ENCODE results near the gene CAMTA1. TPM values are rescaled to one million over a fixed set of nuclear protein-coding genes. Genes with fewer than 3 reads are reported as not detected.
"Not testable (repeated sequence)": the region's sequence is repeated elsewhere in the genome, so short reads cannot be mapped to it uniquely, and the experiment has no call there.

The CAMTA1 gene
- total and polyA plus RNA-seq, 3 experiments from 2014 or later: 60.2 to 79.0 (median 61.7) TPM

- H3K27ac Mint-ChIP-seq: no peak overlapping the region
- Histone ChIP-seq H3K4me3 (ENCODE audit: low read length) (no peak overlapping the region), H3K9me3 (ENCODE audit: low read length) (no peaks in the 10 kb centered on the region), H3K4me1 (ENCODE audit: insufficient read depth, low read length) (no peaks in the 10 kb centered on the region), H3K27ac (ENCODE audit: low read depth, low read length) (no peak overlapping the region), H3K36me3 (ENCODE audit: insufficient read depth, low read length) (no peaks in the 10 kb centered on the region), H3K27me3 (ENCODE audit: insufficient read depth, low read length, poor library complexity, severe bottlenecking) (no peaks in the 10 kb centered on the region)
- ChIA-PET POLR2A (no interaction called here), CTCF (no interaction called here)
- no peak for DNase-seq
- H3K4me1 Mint-ChIP-seq: no peaks in the 10 kb centered on the region
- H3K9me3 Mint-ChIP-seq: peaks cover 0 to 2% (median 0%) of the 10 kb centered on the region in 5 donors
- H3K27me3 Mint-ChIP-seq: peaks cover 9 to 31% of the 10 kb centered on the region in 2 donors
- H3K36me3 Mint-ChIP-seq: no peaks in the 10 kb centered on the region
- no peak overlapping the region for H3K4me3 Mint-ChIP-seq
Measured at GRCh38 chr1:7152655-7153054, 367.4 kb downstream of the CAMTA1 start.

- Mint-ChIP-seq H3K27ac (no peak overlapping the region), H3K9me3 (peaks cover 0 to 2% (median 0%) of the 10 kb centered on the region in 5 donors), H3K36me3 (no peaks in the 10 kb centered on the region), H3K27me3 (peaks cover 9 to 31% of the 10 kb centered on the region in 2 donors), H3K4me1 (no peaks in the 10 kb centered on the region), H3K4me3 (no peak overlapping the region)
- H3K27me3 ChIP-seq (ENCODE audit: insufficient read depth, low read length, poor library complexity, severe bottlenecking): no peaks in the 10 kb centered on the region
- H3K9me3 ChIP-seq (ENCODE audit: low read length): no peaks in the 10 kb centered on the region
- POLR2A ChIA-PET: no interaction called here
- H3K4me1 ChIP-seq (ENCODE audit: insufficient read depth, low read length): no peaks in the 10 kb centered on the region
- no peak overlapping the region for H3K4me3 ChIP-seq (ENCODE audit: low read length)
- H3K36me3 ChIP-seq (ENCODE audit: insufficient read depth, low read length): no peaks in the 10 kb centered on the region
- DNase-seq: no peak
- no peak overlapping the region for H3K27ac ChIP-seq (ENCODE audit: low read depth, low read length)
- CTCF ChIA-PET: no interaction called here
Measured at GRCh38 chr1:7153464-7153863, 368.2 kb downstream of the CAMTA1 start.

- Mint-ChIP-seq H3K36me3 (no peaks in the 10 kb centered on the region), H3K4me1 (no peaks in the 10 kb centered on the region), H3K9me3 (peaks cover 0 to 14% (median 3%) of the 10 kb centered on the region in 5 donors), H3K4me3 (no peak overlapping the region), H3K27ac (no peak overlapping the region), H3K27me3 (peaks cover 6 to 10% of the 10 kb centered on the region in 2 donors)
- no peaks in the 10 kb centered on the region for H3K4me1 ChIP-seq (ENCODE audit: insufficient read depth, low read length)
- no peak for DNase-seq
- ChIA-PET CTCF (no interaction called here), POLR2A (no interaction called here)
- no peaks in the 10 kb centered on the region for H3K27me3 ChIP-seq (ENCODE audit: insufficient read depth, low read length, poor library complexity, severe bottlenecking)
- no peaks in the 10 kb centered on the region for H3K9me3 ChIP-seq (ENCODE audit: low read length)
- no peaks in the 10 kb centered on the region for H3K36me3 ChIP-seq (ENCODE audit: insufficient read depth, low read length)
- H3K4me3 ChIP-seq (ENCODE audit: low read length): no peak overlapping the region
- no peak overlapping the region for H3K27ac ChIP-seq (ENCODE audit: low read depth, low read length)
Measured at GRCh38 chr1:7159116-7159781, 374.0 kb downstream of the CAMTA1 start.

GRCh38 chr1:7168554-7168953 is 383.3 kb downstream of the CAMTA1 start:
- H3K4me3 ChIP-seq (ENCODE audit: low read length); DNase-seq; H3K4me1 Mint-ChIP-seq; H3K27ac Mint-ChIP-seq; H3K9me3 ChIP-seq (ENCODE audit: low read length); H3K4me3 Mint-ChIP-seq; H3K36me3 ChIP-seq (ENCODE audit: insufficient read depth, low read length); H3K27ac ChIP-seq (ENCODE audit: low read depth, low read length); H3K4me1 ChIP-seq (ENCODE audit: insufficient read depth, low read length); CTCF ChIA-PET; H3K9me3 Mint-ChIP-seq; H3K36me3 Mint-ChIP-seq; H3K27me3 ChIP-seq (ENCODE audit: insufficient read depth, low read length, poor library complexity, severe bottlenecking); POLR2A ChIA-PET: not testable (repeated sequence)
- peaks cover 14 to 28% of the 10 kb centered on the region in 2 donors for H3K27me3 Mint-ChIP-seq

- Mint-ChIP-seq H3K36me3 (no peaks in the 10 kb centered on the region), H3K4me3 (no peak overlapping the region), H3K4me1 (no peaks in the 10 kb centered on the region), H3K27ac (no peak overlapping the region), H3K9me3 (no peaks in the 10 kb centered on the region), H3K27me3 (peaks cover 15 to 38% of the 10 kb centered on the region in 2 donors)
- H3K27ac ChIP-seq (ENCODE audit: low read depth, low read length): no peak overlapping the region
- H3K27me3 ChIP-seq (ENCODE audit: insufficient read depth, low read length, poor library complexity, severe bottlenecking): no peaks in the 10 kb centered on the region
- POLR2A ChIA-PET: no interaction called here
- no peaks in the 10 kb centered on the region for H3K36me3 ChIP-seq (ENCODE audit: insufficient read depth, low read length)
- CTCF ChIA-PET: no interaction called here
- no peaks in the 10 kb centered on the region for H3K4me1 ChIP-seq (ENCODE audit: insufficient read depth, low read length)
- H3K4me3 ChIP-seq (ENCODE audit: low read length): no peak overlapping the region
- H3K9me3 ChIP-seq (ENCODE audit: low read length): no peaks in the 10 kb centered on the region
- no peak for DNase-seq
Measured at GRCh38 chr1:7171168-7171567, 385.9 kb downstream of the CAMTA1 start.

GRCh38 chr1:7171574-7171973 is 386.3 kb downstream of the CAMTA1 start:
- no peaks in the 10 kb centered on the region for H3K4me1 Mint-ChIP-seq
- Histone ChIP-seq H3K4me3 (ENCODE audit: low read length) (no peak overlapping the region), H3K36me3 (ENCODE audit: insufficient read depth, low read length) (no peaks in the 10 kb centered on the region), H3K4me1 (ENCODE audit: insufficient read depth, low read length) (no peaks in the 10 kb centered on the region), H3K27ac (ENCODE audit: low read depth, low read length) (no peak overlapping the region), H3K9me3 (ENCODE audit: low read length) (no peaks in the 10 kb centered on the region), H3K27me3 (ENCODE audit: insufficient read depth, low read length, poor library complexity, severe bottlenecking) (no peaks in the 10 kb centered on the region)
- H3K36me3 Mint-ChIP-seq: no peaks in the 10 kb centered on the region
- H3K4me3 Mint-ChIP-seq: no peak overlapping the region
- ChIA-PET POLR2A (no interaction called here), CTCF (no interaction called here)
- no peak for DNase-seq
- no peak overlapping the region for H3K27ac Mint-ChIP-seq
- H3K27me3 Mint-ChIP-seq: peaks cover 12 to 41% of the 10 kb centered on the region in 2 donors
- no peaks in the 10 kb centered on the region for H3K9me3 Mint-ChIP-seq

GRCh38 chr1:7172804-7173203 is 387.6 kb downstream of the CAMTA1 start:
- H3K27me3 Mint-ChIP-seq: peaks cover 16 to 43% of the 10 kb centered on the region in 2 donors
- Histone ChIP-seq H3K36me3 (ENCODE audit: insufficient read depth, low read length) (no peaks in the 10 kb centered on the region), H3K4me1 (ENCODE audit: insufficient read depth, low read length) (no peaks in the 10 kb centered on the region), H3K9me3 (ENCODE audit: low read length) (no peaks in the 10 kb centered on the region), H3K4me3 (ENCODE audit: low read length) (no peak overlapping the region), H3K27me3 (ENCODE audit: insufficient read depth, low read length, poor library complexity, severe bottlenecking) (no peaks in the 10 kb centered on the region), H3K27ac (ENCODE audit: low read depth, low read length) (no peak overlapping the region)
- DNase-seq: no peak
- H3K4me1 Mint-ChIP-seq: no peaks in the 10 kb centered on the region
- H3K9me3 Mint-ChIP-seq: peaks cover 0 to 4% (median 2%) of the 10 kb centered on the region in 5 donors
- ChIA-PET CTCF (no interaction called here), POLR2A (no interaction called here)
- H3K4me3 Mint-ChIP-seq: no peak overlapping the region
- H3K27ac Mint-ChIP-seq: no peak overlapping the region
- H3K36me3 Mint-ChIP-seq: no peaks in the 10 kb centered on the region

GRCh38 chr1:7174561-7174960 is 389.3 kb downstream of the CAMTA1 start:
- DNase-seq: no peak
- no peak overlapping the region for H3K4me3 Mint-ChIP-seq
- H3K4me1 Mint-ChIP-seq: no peaks in the 10 kb centered on the region
- H3K27ac ChIP-seq (ENCODE audit: low read depth, low read length): no peak overlapping the region
- H3K9me3 ChIP-seq (ENCODE audit: low read length): no peaks in the 10 kb centered on the region
- H3K36me3 ChIP-seq (ENCODE audit: insufficient read depth, low read length): no peaks in the 10 kb centered on the region
- ChIA-PET POLR2A (no interaction called here), CTCF (no interaction called here)
- no peaks in the 10 kb centered on the region for H3K27me3 ChIP-seq (ENCODE audit: insufficient read depth, low read length, poor library complexity, severe bottlenecking)
- no peak overlapping the region for H3K4me3 ChIP-seq (ENCODE audit: low read length)
- no peak overlapping the region for H3K27ac Mint-ChIP-seq
- peaks cover 23 to 49% of the 10 kb centered on the region in 2 donors for H3K27me3 Mint-ChIP-seq
- H3K4me1 ChIP-seq (ENCODE audit: insufficient read depth, low read length): no peaks in the 10 kb centered on the region
- H3K9me3 Mint-ChIP-seq: peaks cover 2 to 12% (median 7%) of the 10 kb centered on the region in 5 donors
- H3K36me3 Mint-ChIP-seq: no peaks in the 10 kb centered on the region

Data from CD8-positive, alpha-beta memory T cell (primary cell).